GM18870 (cell line): Measurements from ENCODE around the gene ERBB4.
"Not testable (repeated sequence)": the region's sequence is repeated elsewhere in the genome, so short reads cannot be mapped to it uniquely, and the experiment has no call there.

Experiments used
- ATAC-seq: cut with Tn5 transposase; IDR thresholded peaks from one replicate; pipeline ENCODE4 v1.9.1; 2021; ENCODE audit warnings: moderate library complexity; ENCODE audit not compliant: unreplicated experiment

Gene ERBB4

DNA sequence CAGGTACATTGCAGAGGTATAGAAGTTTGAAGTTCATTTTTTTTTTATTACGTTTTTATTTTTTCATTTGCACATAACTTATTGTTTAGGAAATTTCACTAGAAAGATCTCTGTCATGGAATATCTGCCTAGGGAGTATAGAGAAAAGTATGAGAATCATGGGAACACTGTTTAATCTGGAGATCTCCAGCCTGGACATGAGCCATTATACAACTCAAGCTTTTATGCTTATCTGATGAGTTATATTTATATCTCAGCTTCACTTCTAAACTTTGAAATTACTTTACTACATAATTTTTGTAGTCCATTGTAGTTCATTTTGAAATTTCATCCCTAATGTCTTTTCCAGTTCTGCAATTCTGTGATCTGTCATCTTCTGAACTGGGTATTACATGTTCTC, 515.6 kb downstream of the ERBB4 start:
- ATAC-seq, result no peak

DNA sequence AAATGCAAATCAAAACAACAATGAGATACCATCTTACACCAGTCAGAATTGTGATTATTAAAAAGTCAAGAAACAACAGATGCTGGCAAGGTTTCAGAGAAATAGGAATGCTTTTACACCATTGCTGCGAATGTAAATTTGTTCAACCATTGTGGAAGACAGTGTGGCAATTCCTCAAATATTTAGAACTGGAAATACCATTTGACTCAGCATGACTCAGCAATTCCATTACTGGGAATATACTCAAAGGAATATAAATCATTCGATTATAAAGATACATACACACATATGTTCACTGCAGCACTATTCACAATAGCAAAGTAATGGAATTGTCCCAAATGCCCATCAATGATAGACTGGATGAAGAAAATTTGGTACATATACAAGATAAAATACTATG, 516.7 kb downstream of the ERBB4 start:
- ATAC-seq, result no peak

DNA sequence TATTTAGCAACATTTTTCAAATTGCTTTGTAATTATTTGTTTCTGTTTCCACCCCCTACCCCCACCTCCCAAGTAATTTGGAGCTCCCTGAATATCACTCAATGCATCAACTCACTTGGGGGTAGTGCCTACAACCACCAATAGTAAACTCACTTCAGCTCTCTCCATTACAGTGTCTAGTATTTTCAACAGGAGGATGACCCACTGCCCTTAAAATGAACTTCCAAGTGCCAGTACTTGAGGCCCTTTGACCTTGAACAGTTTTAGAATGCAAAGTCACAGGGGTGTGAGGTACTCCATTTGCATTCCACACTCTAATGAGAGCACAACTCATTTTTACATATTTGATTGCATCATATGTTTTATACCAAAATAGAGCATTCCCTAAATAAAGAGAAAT, 523.0 kb downstream of the ERBB4 start:
- no peak for ATAC-seq

DNA sequence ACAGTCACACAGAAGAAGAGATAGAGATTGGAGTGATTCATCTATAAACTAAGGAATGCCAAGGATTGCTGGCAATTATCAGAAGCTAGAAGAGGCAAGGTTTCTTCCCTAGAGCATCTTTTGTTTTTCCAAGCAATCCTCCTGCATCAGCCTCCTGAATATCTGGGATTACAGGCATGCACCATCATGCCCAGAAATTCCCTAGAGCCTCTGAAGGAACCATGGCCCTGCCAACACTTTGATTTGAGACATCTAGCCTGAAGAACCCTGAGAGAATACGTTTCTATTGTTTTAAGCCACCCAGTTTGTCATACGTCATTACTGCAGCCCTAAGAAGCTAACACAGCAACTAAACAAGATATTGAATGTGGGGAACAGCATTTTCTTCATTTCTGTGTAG, 525.0 kb downstream of the ERBB4 start:
- no peak for ATAC-seq

GRCh38 chr2:212010305-212010704, 528.3 kb downstream of the ERBB4 start:
- ATAC-seq, result not testable (repeated sequence)

DNA sequence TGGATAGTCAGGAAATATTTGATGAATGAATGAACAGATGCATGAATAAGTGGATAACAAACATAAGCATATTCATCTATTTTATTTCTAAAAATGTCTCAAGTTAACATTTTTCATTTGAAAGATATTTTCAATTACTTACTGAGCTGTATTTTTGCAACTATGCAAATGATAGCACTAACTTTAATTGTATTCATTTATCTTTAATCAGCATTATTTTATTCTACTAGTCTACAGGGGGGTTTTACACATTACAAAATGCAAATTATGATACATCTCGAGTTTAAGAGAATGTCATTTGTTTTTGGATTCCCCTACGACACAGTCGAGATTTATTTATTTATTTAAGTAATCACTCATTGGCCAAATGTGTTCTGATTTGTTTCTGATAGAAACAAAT, 530.6 kb downstream of the ERBB4 start:
- no peak for ATAC-seq

DNA sequence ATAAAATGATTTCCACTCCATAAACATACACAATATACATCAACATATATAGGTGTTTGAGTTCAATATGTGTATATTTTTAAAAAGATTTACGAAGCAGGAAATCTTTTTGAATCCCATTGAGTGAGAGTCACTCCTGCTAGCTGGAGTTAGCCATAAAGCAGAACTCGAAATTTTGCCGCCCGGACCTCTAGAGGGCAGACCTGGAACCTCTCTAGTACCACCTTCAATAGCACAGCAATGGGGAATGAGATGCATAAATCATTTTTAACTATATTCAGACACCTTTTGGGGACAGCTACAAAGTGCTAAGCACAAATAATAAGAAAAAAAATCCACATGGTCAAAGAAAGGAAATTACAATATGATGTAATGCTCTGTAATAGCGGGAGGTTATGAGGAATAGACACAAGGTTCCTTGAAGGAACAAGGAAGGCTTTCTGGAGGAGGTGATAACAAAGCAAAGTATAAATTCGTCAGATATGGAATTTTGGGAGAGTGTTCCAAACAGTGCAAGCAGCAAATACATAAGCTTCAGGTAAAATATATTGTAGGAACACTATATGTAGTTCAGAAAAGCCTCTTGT, 533.4 kb downstream of the ERBB4 start:
- ATAC-seq, result peak; percentile 92

DNA sequence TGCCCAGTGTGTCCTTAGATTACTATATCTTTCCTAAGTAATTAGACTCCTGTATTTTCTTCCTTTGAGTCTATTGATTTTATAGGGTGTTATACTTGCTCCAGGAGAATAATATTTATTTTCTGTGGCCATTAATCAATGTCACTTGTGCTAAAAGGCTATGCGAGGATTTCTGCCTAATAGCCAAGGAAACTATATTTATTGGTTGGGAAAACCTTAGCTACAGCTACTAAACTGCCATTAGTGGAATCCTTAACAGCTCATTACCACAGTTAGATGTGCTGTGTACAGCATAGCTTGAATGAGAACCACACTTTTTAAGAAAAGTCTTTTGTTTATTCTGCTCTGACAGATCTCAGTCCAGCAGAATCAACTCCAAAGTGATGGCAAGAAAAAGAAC, 537.3 kb downstream of the ERBB4 start:
- no peak for ATAC-seq

DNA sequence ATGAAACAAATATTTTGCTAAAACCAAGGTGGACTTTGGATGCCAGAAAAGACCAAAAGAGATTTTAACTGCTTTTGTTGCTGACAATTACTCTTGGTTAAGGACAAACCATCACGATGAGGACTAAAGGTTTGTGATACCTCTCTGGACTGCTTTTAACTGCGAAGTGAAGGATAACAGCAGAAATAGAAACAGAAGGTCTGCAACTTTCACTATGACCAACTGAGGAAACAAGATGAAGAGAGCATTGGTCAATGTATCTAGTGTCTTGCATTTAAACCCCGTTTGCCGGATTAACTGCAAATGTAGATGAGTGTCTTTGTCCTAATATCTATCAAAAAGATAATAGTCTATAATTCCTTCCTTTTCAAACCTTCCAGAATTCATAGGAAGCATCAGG, 541.7 kb downstream of the ERBB4 start:
- ATAC-seq, result no peak

DNA sequence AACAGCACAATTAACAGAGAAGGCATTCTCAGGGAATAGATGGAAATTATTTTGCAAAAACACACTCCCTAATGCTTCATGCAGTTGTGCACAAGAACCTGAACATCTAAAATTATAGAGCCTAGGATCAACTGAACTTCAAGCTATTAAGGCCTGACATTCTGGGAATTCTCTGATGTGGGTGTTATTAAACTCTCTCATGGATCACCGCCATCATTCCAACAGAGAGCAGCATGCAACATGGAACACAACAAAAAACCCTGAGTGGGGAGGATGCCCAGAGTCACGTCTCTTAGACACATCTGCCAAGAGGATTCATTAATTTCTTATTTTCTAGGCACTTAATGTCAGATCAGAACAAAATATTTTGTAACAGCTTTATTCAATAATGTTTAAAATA, 543.8 kb downstream of the ERBB4 start:
- no peak for ATAC-seq

DNA sequence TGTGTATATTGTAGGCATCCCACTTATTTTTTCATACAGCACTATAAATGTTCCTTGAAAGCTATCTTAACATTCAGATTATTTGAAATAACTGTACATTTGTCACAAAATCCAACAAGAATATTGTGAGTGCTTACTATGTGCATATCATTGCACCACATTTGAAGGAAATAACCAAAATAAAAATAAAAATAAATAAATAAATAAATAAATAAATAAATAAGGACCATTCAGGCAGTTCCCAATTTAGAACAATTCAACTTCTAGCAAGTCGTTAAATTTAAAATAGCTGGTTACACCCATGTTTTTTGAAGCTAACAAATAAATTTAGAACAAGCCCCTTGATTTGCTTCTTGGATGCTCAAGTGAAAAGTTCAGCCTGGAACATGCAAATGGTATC, 548.3 kb downstream of the ERBB4 start:
- no peak for ATAC-seq

DNA sequence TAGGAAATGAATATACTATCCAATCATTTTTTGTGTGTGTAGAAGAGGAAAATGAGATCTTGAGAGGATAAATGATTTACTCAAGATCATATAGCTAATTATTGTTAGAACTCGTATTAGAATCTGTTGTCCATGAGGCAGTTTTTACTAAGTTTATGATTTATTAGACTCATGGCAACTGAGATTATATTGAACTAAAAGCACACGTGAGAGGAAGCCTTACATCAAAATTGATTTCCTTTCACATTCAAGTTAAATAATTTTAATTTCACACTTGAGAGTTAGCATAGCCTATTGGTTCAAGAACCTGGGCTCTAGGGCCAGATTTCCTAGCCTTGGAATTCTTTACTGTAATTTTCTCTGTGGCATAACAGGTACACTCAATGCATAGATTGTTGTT, 552.3 kb downstream of the ERBB4 start:
- ATAC-seq, result no peak

- ATAC-seq, result no peak
These were observed 553.2 kb downstream of the ERBB4 start for GRCh38 chr2:211985393-211985792.

DNA sequence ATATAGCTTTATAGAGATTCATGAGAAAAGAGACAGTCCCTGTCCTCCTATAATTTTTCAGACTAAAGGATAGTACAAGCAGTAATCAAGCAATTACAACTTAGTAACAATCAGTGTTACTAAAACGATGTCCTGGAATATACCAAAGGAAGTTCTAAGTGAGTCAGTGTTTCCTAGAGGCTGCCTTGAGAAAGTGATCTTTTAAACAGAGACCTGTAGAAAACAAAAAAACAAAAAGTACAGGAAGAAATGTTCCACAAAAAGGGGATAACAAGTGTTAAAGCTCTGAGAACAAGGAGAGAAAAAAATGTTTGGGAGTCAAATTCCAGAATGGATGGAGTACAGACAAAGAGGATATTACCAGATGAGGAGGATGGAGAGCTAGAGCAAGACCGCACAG, 556.4 kb downstream of the ERBB4 start:
- no peak for ATAC-seq

GRCh38 chr2:211981451-211981850, 557.2 kb downstream of the ERBB4 start:
- no peak for ATAC-seq

DNA sequence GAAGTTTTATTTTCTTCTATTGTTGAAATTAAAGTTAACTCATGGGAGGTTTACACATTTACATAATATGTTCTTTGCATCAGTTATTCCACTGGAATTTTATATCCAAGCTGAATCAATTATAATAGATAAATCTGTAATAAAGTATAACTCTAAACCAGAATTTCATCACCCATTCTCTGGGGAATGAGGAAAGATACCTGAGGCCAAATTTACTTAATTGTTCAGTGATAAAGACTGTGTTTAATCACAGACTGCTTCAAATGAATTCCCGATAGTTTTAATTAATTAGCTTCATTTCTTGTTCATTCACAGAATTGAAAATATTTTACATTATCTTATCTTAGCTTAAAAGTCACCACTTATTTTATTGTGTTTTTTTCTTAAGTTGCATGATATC, 562.5 kb downstream of the ERBB4 start:
- ATAC-seq, result no peak

DNA sequence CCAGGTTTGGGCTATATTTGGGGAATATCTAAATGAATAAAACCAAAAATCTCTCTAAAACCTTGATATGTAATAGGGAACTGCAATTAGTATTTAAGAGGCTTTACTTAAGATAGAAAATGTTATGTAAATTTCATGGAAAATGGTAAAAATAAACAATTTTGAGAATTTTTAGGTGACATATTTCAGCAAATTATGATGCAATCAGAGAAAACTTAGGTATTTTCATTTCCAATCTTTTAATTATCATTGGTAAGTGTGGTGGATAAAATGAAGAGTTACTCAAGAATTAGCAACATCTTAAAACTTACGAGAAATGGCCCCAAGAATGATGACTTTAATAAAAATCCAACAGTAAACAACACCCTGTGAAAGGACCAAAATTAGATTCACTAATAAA, 571.4 kb downstream of the ERBB4 start:
- no peak for ATAC-seq

GRCh38 chr2:211963969-211964368, 574.6 kb downstream of the ERBB4 start:
- no peak for ATAC-seq

DNA sequence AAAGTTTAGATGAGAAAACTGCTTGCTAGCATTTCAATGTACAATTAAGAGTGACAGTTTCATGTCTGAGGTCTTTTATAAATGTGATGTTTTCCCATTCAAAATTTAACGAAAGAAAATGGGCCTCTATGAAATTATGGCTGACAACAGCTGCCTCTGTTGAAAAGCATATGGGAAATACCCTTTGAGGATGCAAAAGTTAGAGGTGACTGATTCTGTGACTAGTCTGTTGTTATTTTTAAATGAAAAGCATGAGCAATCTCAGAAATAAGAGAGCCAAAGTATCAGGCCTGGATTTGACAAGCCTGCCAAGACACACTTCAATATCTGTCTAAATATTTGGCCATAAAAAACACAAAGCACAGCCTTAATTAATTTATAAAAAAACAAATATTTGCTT, 580.8 kb downstream of the ERBB4 start:
- ATAC-seq, result peak; percentile 97

DNA sequence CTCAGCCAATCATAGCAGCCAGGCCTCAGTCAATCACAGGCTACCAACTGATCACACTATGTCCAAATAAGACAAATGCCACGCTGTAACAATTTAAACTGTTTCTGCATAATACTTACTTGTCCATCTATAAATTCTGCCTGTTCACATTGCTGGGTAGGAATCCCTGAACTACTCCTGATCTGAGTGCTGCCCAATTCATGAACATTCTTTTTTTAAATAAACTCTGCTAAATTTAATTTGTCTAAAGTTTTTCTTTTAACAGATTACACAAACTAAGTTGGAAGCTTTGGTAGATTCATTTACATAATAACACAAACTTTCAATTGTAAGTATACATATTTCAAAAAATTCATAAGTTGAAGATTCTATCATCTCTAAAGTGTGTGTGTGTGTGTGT, 583.0 kb downstream of the ERBB4 start:
- no peak for ATAC-seq

- no peak for ATAC-seq
These were observed 589.7 kb downstream of the ERBB4 start for GRCh38 chr2:211948932-211949331.

GRCh38 chr2:211946960-211947359, 591.6 kb downstream of the ERBB4 start:
- ATAC-seq, result no peak

DNA sequence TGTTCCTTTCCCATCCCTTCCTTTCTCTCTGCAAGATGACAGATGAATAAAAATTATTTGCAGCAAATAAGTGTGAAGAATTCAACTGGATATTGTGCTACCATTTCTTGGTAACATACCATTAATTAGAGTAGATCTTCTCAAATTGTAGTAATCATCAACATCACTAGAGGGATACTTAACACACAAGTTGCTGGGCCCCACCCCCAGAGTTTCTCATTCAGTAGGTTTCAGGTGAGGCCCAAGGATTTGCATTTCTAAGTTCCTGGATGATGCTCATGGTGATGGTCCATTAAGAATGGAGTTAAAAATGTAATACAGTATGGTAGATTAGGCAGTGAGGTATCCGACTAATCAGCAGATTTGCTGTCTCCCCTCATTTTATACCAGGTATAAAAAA, 594.0 kb downstream of the ERBB4 start:
- ATAC-seq, result peak; percentile 86

DNA sequence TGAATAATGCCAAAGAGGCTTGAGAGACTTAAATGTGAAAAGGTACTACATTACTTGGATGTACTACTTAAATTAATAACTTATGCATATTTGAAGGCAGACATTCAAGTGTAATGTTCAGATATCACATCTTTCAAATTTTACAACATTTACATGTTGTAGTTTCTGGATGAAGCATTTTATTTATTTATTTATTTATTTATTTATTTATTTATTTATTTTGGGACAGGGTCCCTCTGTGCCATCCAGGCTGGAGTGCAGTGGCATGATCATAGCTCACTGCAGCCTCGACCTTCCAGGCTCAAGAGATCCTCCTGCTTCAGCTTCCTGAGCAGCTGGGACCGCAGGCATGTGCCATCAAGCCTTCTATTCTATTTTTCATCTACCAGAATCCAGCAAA, 596.4 kb downstream of the ERBB4 start:
- no peak for ATAC-seq
